SK-N-SH (cell line): ENCODE results near the gene CPM. TPM values are rescaled to one million over a fixed set of nuclear protein-coding genes. Genes with fewer than 3 reads are reported as not detected.

Experiments used
- CTCF ChIA-PET: fragments of 300-600, 350-600 bp; formaldehyde crosslinking; extraction: SDS; loops from one replicate; lab custom pipeline; 2021; lab: Yijun Ruan, JAX
- POLR2A ChIA-PET: fragments of 350-600 bp; sonication (Branson Sonifier 250); formaldehyde crosslinking; extraction: SDS; loops from one replicate; lab custom pipeline; 2020; ENCODE audit warnings: antibody characterized with exemption, inconsistent platforms; lab: Yijun Ruan, JAX
- DNase-seq: peaks from one replicate; pipeline ENCODE4 v3.0.0; 2012
- H2AFZ ChIP-seq: fragments of 200-600 bp; sonication (generic); 2 replicates; pipeline ENCODE4 v1.8.1; 2016; ENCODE audit warnings: antibody characterized with exemption, mild to moderate bottlenecking, low read depth
- H3F3A ChIP-seq: fragments of 200-600 bp; sonication (generic); replicated peaks from 2 replicates; pipeline ENCODE3; 2016; ENCODE audit warnings: antibody characterized with exemption, mild to moderate bottlenecking; ENCODE audit not compliant: insufficient read depth
- H3K27ac ChIP-seq, 2 experiments: fragments of 200-500 bp in 1 of 2; fragments of 200-600 bp in 1 of 2; sonication (Bioruptor generic) in 1 of 2; sonication (generic), shearing (Covaris generic) in 1 of 2; 2 replicates each; pipeline versions ENCODE4 v1.5.1 to v1.6.1; 2014 to 2016; ENCODE audit warnings: low read depth in 2 of 2, inconsistent platforms in 1 of 2, low read length in 1 of 2, mild to moderate bottlenecking in 1 of 2, mixed read lengths in 1 of 2
- H3K27me3 ChIP-seq: fragments of 200-600 bp; sonication (generic), shearing (Covaris generic); 2 replicates; pipeline ENCODE4 v1.6.1; 2016; ENCODE audit warnings: mixed run types; ENCODE audit not compliant: insufficient read depth
- H3K36me3 ChIP-seq, 2 experiments: fragments of 200-500 bp in 1 of 2; fragments of 200-600 bp in 1 of 2; sonication (Bioruptor generic) in 1 of 2; sonication (generic) in 1 of 2; replicated peaks in 1 of 2; 2 replicates each; pipeline versions ENCODE3 to v1.5.1; 2014 to 2016; ENCODE audit warnings: low read length in 1 of 2, mild to moderate bottlenecking in 1 of 2; ENCODE audit not compliant: insufficient read depth in 2 of 2, control insufficient read depth in 1 of 2
- H3K4me1 ChIP-seq, 2 experiments: fragments of 200-500 bp in 1 of 2; fragments of 200-600 bp in 1 of 2; sonication (Bioruptor generic) in 1 of 2; sonication (generic), shearing (Covaris generic) in 1 of 2; 2 replicates each; pipeline versions ENCODE4 v1.5.1 to v1.6.1; 2014 to 2016; ENCODE audit warnings: low read depth in 1 of 2, low read length in 1 of 2, mixed run types in 1 of 2; ENCODE audit not compliant: insufficient read depth in 2 of 2, control insufficient read depth in 1 of 2
- H3K4me2 ChIP-seq: fragments of 200-600 bp; sonication (generic), shearing (Covaris generic); 2 replicates; pipeline ENCODE4 v1.6.1; 2017; ENCODE audit warnings: mixed run types
- H3K4me3 ChIP-seq, 2 experiments: fragments of 200-500 bp in 1 of 2; fragments of 200-600 bp in 1 of 2; sonication (Bioruptor generic) in 1 of 2; sonication (generic), shearing (Covaris generic) in 1 of 2; 2 replicates each; pipeline versions ENCODE4 v1.5.1 to v1.8.1; 2014 to 2016; ENCODE audit warnings: low read depth in 2 of 2, inconsistent platforms in 1 of 2, low read length in 1 of 2, mild to moderate bottlenecking in 1 of 2, mixed read lengths in 1 of 2, moderate library complexity in 1 of 2
- H3K79me2 ChIP-seq: fragments of 200-600 bp; sonication (generic); 2 replicates; pipeline ENCODE4 v1.8.1; 2017; ENCODE audit warnings: mild to moderate bottlenecking; ENCODE audit not compliant: insufficient read depth
- H3K9ac ChIP-seq: fragments of 200-600 bp; sonication (generic); 2 replicates; pipeline ENCODE4 v1.6.1; 2017; ENCODE audit warnings: mixed run types
- H3K9me2 ChIP-seq: fragments of 200-600 bp; sonication (generic); 2 replicates; pipeline ENCODE4 v1.6.1; 2017; ENCODE audit warnings: mixed run types
- H3K9me3 ChIP-seq: fragments of 200-600 bp; sonication (generic); 2 replicates; pipeline ENCODE4 v1.6.1; 2017; ENCODE audit warnings: mixed run types, mild to moderate bottlenecking, moderate library complexity
- H4K20me1 ChIP-seq: fragments of 200-600 bp; sonication (generic); 2 replicates; pipeline ENCODE4 v1.6.1; 2017; ENCODE audit warnings: mild to moderate bottlenecking, mixed run types; ENCODE audit not compliant: insufficient read depth
- CHD2 ChIP-seq: fragments of 150-350 bp; IDR thresholded peaks from 2 replicates; pipeline ENCODE4 v1.6.1; 2018; ENCODE audit warnings: low read length; ENCODE audit not compliant: partially characterized antibody
- EZH2phosphoT487 ChIP-seq: fragments of 200-600 bp; sonication (generic); IDR thresholded peaks from 2 replicates; pipeline ENCODE4 v1.6.1; 2017; ENCODE audit warnings: low read depth, mixed run types, mild to moderate bottlenecking, antibody characterized with exemption, moderate library complexity, borderline replicate concordance
- FOSL2 ChIP-seq: IDR thresholded peaks from 2 replicates; pipeline ENCODE4 v1.4.0; 2012; ENCODE audit warnings: low read depth, mild to moderate bottlenecking, moderate library complexity, borderline replicate concordance
- FOXJ3 ChIP-seq: sonication (generic); formaldehyde crosslinking; IDR thresholded peaks from 2 replicates; pipeline ENCODE4 v1.5.1; 2020; ENCODE audit warnings: mild to moderate bottlenecking, missing genetic modification reagents
- GABPA ChIP-seq: IDR thresholded peaks from 2 replicates; pipeline ENCODE4 v1.4.0; 2012; ENCODE audit warnings: low read depth, mild to moderate bottlenecking
- GATA2 ChIP-seq: sonication (generic); formaldehyde crosslinking; IDR thresholded peaks from 2 replicates; pipeline ENCODE4 v1.5.0; 2020; ENCODE audit warnings: mild to moderate bottlenecking, missing genetic modification reagents
- JUND ChIP-seq: IDR thresholded peaks from 2 replicates; pipeline ENCODE4 v1.4.0; 2012
- MAX ChIP-seq: IDR thresholded peaks from 2 replicates; pipeline ENCODE4 v1.4.0; 2012; ENCODE audit warnings: low read depth
- MEF2A ChIP-seq: IDR thresholded peaks from 2 replicates; pipeline ENCODE4 v1.4.0; 2012; ENCODE audit warnings: low read depth, borderline replicate concordance
- POLR2AphosphoS5 ChIP-seq: IDR thresholded peaks from 2 replicates; pipeline ENCODE4 v1.6.1; 2012; ENCODE audit warnings: low read depth, low read length
- RCOR1 ChIP-seq: fragments of 150-350 bp; IDR thresholded peaks from 2 replicates; pipeline ENCODE4 v1.6.1; 2017; ENCODE audit warnings: antibody characterized with exemption, low read length
- RXRA ChIP-seq: IDR thresholded peaks from 2 replicates; pipeline ENCODE4 v1.4.0; 2012; ENCODE audit warnings: low read depth, mild to moderate bottlenecking, borderline replicate concordance
- TAF1 ChIP-seq: IDR thresholded peaks from 2 replicates; pipeline ENCODE4 v1.6.1; 2012; ENCODE audit warnings: low read depth, mild to moderate bottlenecking, low read length, moderate library complexity, borderline replicate concordance
- USF1 ChIP-seq: IDR thresholded peaks from 2 replicates; pipeline ENCODE4 v1.4.0; 2012; ENCODE audit warnings: low read depth, borderline replicate concordance
- YY1 ChIP-seq: IDR thresholded peaks from 2 replicates; pipeline ENCODE4 v1.4.0; 2012; ENCODE audit warnings: low read depth, mild to moderate bottlenecking
- WGBS: methylation state at CpG from one replicate; pipeline ENCODE4 v1.1.6; 2017; ENCODE audit warnings: low lambda C conversion rate; 5-methylcytosine and 5-hydroxymethylcytosine counted together
- polyA plus RNA-seq, 3 experiments: library from polyadenylated mRNA; depleted of rRNA; stranded (reverse); fragments of >200 nt; gene quantifications; 2 replicates each; pipeline ENCODE4 v1.2.3, GENCODE V29; 2012
- TF ChIP-seq, protein P1 (sequence below): IDR thresholded peaks from 2 replicates; pipeline ENCODE4; 2012
- TF ChIP-seq, protein P2 (sequence below): IDR thresholded peaks from 2 replicates; pipeline ENCODE4 v1.4.0; 2012; ENCODE audit warnings: low read depth, borderline replicate concordance
- TF ChIP-seq, protein P3 (sequence below): IDR thresholded peaks from 2 replicates; pipeline ENCODE4 v1.6.1; 2012; ENCODE audit warnings: mild to moderate bottlenecking, low read depth, low read length, moderate library complexity

CPM gene
- polyA plus RNA-seq, 1 of the 3 experiments (the other 2 are of a cell fraction): 10.8 TPM

GRCh38 chr12:68934392-68934791 lies 1.4 kb upstream of the CPM start:
- no peaks in the 10 kb centered on the region for H3K9me3 ChIP-seq
- 58% methylated on average over 9 of the region's 9 CpGs for WGBS
- no peak overlapping the region for H3K4me3 ChIP-seq
- H3F3A ChIP-seq: peaks cover 3% of the 10 kb centered on the region
- ChIA-PET CTCF (no interaction called here), POLR2A (no interaction called here)
- H3K36me3 ChIP-seq: peaks cover 0 to 3% of the 10 kb centered on the region in 2 experiments
- no peak overlapping the region for H2AFZ ChIP-seq
- H3K4me1 ChIP-seq: no peaks in the 10 kb centered on the region; a peak in 1 of 4 replicates
- H3K27me3 ChIP-seq: no peaks in the 10 kb centered on the region; the same call in 1 of the 2 replicates
- H3K9ac ChIP-seq: no peak overlapping the region
- DNase-seq: no peak
- H3K79me2 ChIP-seq: no peaks in the 10 kb centered on the region
- H3K4me2 ChIP-seq: no peak overlapping the region
- TF ChIP-seq MAX (no peak), RXRA (no peak), CHD2 (no peak), GATA2 (no peak), EZH2phosphoT487 (no peak), USF1 (no peak), RCOR1 (no peak), TAF1 (no peak), YY1 (no peak), GABPA (no peak), MEF2A (no peak), FOSL2 (no peak), POLR2AphosphoS5 (no peak), FOXJ3 (CRISPR knock-in tag) (no peak), JUND (no peak)
- TF ChIP-seq, protein P1, sequence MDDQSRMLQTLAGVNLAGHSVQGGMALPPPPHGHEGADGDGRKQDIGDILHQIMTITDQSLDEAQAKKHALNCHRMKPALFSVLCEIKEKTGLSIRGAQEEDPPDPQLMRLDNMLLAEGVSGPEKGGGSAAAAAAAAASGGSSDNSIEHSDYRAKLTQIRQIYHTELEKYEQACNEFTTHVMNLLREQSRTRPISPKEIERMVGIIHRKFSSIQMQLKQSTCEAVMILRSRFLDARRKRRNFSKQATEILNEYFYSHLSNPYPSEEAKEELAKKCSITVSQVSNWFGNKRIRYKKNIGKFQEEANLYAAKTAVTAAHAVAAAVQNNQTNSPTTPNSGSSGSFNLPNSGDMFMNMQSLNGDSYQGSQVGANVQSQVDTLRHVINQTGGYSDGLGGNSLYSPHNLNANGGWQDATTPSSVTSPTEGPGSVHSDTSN: no peak
- TF ChIP-seq, protein P2, sequence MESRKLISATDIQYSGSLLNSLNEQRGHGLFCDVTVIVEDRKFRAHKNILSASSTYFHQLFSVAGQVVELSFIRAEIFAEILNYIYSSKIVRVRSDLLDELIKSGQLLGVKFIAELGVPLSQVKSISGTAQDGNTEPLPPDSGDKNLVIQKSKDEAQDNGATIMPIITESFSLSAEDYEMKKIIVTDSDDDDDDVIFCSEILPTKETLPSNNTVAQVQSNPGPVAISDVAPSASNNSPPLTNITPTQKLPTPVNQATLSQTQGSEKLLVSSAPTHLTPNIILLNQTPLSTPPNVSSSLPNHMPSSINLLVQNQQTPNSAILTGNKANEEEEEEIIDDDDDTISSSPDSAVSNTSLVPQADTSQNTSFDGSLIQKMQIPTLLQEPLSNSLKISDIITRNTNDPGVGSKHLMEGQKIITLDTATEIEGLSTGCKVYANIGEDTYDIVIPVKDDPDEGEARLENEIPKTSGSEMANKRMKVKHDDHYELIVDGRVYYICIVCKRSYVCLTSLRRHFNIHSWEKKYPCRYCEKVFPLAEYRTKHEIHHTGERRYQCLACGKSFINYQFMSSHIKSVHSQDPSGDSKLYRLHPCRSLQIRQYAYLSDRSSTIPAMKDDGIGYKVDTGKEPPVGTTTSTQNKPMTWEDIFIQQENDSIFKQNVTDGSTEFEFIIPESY: no peak
- TF ChIP-seq, protein P3, sequence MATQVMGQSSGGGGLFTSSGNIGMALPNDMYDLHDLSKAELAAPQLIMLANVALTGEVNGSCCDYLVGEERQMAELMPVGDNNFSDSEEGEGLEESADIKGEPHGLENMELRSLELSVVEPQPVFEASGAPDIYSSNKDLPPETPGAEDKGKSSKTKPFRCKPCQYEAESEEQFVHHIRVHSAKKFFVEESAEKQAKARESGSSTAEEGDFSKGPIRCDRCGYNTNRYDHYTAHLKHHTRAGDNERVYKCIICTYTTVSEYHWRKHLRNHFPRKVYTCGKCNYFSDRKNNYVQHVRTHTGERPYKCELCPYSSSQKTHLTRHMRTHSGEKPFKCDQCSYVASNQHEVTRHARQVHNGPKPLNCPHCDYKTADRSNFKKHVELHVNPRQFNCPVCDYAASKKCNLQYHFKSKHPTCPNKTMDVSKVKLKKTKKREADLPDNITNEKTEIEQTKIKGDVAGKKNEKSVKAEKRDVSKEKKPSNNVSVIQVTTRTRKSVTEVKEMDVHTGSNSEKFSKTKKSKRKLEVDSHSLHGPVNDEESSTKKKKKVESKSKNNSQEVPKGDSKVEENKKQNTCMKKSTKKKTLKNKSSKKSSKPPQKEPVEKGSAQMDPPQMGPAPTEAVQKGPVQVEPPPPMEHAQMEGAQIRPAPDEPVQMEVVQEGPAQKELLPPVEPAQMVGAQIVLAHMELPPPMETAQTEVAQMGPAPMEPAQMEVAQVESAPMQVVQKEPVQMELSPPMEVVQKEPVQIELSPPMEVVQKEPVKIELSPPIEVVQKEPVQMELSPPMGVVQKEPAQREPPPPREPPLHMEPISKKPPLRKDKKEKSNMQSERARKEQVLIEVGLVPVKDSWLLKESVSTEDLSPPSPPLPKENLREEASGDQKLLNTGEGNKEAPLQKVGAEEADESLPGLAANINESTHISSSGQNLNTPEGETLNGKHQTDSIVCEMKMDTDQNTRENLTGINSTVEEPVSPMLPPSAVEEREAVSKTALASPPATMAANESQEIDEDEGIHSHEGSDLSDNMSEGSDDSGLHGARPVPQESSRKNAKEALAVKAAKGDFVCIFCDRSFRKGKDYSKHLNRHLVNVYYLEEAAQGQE: no peak
- no peaks in the 10 kb centered on the region for H3K9me2 ChIP-seq
- H4K20me1 ChIP-seq: no peaks in the 10 kb centered on the region
- no peak overlapping the region for H3K27ac ChIP-seq
